Activated CD4-positive, alpha-beta T cell treated with anti-CD3 and anti-CD28 coated beads, Interleukin-2, Interleukin-4, amounts not matched to agents 100 ng/mL and 50 ng/mL, durations not matched to agents 16 hours and 8 hours (primary cell): ENCODE results near the gene MBTPS2.
"Not testable (repeated sequence)": the region's sequence is repeated elsewhere in the genome, so short reads cannot be mapped to it uniquely, and the experiment has no call there.

Experiments
- DNase-seq: peaks from one replicate; pipeline ENCODE4 v3.0.0-alpha.2; 2020; ENCODE audit warnings: low spot score

The MBTPS2 gene

GRCh38 chrX:21856504-21856903 lies 17.1 kb downstream of the MBTPS2 start:
- no peak for DNase-seq

DNA sequence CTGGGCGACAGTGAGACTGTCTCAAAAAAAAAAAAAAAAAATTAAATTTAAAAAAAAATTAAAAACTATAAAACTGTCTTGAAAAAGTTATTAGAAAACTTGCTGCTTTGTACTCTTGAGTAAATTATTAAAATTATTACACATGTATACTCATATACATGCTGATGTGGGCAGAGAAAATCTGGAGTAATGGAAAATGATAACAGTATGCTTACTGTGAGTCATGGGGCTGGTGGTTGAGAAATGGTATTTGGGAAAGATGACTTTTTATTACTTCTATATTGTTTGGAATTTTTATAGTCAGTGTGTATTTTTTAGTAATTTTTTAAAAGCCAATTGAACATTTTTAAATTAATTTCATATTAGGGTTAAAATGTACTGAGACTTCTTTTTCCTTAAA lies 23.8 kb downstream of the MBTPS2 start:
- DNase-seq = no peak

DNA sequence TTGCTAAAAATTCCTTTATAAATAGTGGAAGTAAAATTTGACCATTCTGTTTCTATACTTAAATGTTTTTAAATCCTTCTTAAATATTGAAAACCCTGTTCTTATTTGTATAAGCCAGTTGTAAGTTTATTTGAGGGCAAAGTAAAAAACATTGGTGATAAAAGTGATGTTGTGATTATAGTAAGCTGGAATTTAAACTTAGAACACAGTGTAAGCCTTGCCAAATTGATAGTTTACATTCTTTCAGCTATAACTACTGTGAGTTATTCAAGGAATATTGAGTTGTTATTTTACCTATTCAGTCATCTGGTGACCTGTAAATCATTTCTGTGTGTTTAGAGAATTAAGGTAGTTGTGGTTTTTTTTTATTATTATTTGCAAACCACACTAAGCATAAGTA lies 26.0 kb downstream of the MBTPS2 start:
- DNase-seq = no peak

DNA sequence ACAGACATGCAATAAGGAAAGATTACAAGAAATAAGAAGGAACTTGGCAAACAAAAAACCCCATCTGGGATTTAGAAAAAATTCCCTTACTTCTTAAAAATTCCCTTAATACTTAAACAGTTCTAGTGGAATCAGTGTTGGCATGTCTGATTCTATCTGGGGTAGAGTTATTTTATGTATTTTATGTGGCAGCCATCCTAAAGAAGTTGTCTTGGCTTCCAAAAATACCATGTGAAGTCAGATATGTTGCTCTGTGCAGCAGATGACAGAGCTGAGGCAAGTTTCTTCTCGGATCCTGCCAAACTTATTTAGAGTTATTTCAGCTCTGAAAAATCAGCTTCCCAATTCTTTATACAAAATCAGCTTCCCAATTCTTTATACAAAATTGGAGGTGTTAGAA lies 31.1 kb downstream of the MBTPS2 start:
- no peak for DNase-seq

DNA sequence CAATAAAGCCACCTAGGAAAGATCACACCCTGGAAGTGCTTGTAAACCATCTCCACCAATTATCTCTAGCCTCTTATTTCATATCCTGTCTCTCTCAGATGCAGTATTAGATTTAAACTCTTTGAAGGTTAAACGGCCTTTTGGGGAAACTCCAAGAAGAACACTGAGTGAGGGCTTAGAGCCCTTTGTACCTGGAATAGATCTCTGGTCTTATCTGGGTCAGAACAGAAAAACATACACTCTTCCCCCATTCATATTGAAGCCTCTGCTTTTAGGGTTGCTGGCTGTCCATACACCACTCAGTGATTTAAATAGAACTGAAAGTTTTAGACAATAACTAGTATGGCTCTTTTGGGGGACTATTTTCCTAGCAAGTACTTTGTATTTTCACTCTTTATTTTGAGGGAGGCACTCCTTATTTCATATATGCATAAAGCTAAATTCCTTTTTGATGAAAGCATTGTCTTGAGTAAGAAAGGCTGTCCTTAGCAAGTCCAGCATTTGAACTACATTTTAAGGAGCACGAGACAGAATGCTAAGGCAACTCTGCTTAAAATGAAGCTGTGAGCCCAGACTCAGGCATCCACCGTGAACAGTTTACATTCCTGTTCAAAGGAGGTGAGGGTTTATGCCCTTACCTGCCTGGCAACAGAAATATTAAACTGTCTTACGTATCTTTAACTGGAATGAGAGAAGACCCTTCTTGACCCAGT lies 33.8 kb downstream of the MBTPS2 start:
- DNase-seq = no peak

DNA sequence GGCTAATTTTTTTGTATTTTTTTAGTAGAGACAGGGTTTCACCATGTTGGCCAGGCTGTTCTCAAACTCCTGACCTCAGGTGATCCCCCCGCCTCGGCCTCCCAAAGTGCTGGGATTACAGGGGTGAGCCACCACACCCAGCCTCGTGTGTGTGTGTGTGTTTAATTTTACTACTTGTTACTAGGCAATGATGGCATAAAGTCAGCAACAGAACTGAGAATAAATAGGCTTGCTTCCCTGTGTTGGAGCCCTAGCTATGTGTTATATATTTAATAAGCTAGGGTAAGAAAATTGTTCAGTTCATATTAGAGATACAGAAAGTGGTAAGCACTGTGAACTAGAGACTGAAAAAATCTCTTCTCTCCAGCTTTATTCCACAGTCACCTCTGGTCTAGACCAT lies 34.8 kb downstream of the MBTPS2 start:
- DNase-seq = not testable (repeated sequence)

- no peak for DNase-seq
Measured at GRCh38 chrX:21875013-21875412, 35.6 kb downstream of the MBTPS2 start.

DNA sequence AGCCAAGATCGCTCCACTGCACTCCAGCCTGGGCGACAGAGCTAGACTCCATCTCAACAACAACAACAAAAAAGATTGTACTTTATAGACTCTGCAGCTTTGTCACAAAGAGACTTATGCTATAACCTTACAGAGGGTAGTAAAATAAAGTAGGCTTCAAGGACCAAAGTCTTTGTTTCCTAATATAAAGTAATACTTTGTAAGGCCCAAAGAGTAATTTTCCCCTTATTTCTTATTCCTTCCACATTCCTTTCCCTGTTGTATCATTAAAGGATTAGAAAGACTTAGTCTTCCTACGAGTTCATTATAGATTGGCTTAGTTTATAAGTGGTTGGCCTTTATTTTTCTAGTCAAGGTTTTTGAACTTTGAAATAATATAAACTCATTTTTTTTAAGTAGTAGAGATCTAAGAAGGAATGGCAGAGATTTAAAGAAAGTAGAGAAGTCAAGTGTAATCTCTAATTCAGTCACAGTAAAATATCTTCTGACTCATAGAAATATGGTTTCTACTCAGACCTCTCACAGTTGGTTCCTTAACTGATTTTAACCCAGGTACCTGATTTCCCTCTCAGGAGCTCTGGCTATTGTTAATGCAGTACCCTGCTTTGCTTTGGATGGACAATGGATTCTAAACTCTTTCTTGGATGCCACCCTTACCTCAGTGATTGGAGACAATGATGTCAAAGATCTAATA lies 42.6 kb downstream of the MBTPS2 start:
- DNase-seq = no peak

DNA sequence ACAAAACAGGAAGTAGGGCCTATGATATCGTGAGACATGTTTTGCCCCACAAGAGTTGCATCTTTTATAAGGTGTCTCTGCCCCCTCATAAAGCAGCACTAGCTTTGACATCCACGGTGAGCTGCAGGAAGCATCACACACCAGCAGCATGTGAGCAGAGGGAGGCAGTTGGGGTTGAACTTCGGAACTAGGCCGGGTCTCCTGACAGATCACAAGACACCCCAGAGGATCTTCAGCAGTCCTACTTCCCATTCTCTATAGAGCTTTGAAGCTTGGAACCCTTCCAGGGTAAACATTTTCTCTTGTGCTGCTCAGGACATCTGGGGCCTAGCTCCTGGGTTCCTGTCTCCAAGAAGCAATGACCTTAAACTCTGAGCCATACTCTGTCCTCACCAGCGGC lies 43.8 kb downstream of the MBTPS2 start:
- DNase-seq = no peak

GRCh38 chrX:21885568-21885967 lies 46.2 kb downstream of the MBTPS2 start:
- no peak for DNase-seq

DNA sequence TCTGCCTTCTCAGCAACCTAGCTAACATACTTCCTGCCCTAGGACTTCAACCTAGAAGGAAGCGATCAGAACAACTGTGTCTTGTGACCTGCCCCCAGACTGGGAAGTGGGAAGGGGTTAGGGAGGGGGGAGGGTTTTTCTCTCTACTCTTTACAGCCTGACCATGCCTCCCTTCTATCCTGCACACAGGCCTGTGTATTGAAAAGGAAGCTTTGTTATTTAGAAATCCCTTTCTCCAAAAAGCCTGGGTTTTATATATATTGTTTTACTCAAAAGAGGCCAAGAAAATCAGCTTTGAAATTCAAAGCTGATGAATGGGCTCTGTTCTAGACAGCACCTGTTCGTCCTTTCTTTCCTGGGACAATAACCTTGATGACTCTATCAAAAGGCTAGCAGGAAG lies 65.9 kb downstream of the MBTPS2 start:
- no peak for DNase-seq

DNA sequence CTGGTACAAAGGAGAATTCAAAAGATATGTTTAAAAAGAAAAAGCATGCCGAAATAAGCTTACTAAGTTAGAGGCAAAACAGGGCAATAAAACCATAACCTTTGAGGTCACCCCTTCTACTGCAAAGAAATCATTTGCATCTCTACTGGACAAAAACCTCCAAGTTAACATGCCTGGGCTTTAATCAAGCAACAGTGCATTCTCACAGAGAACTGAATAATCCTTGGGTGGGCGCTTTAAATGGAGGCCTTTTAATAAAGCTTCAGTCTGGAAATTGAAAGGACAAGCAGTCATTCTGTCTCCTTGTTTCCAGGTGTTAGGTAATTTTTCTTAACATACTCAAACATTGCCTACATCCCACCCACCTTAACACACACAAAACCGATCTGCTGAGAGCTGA lies 66.5 kb downstream of the MBTPS2 start:
- no peak for DNase-seq

GRCh38 chrX:21907260-21907659 lies 67.8 kb downstream of the MBTPS2 start:
- DNase-seq = no peak

DNA sequence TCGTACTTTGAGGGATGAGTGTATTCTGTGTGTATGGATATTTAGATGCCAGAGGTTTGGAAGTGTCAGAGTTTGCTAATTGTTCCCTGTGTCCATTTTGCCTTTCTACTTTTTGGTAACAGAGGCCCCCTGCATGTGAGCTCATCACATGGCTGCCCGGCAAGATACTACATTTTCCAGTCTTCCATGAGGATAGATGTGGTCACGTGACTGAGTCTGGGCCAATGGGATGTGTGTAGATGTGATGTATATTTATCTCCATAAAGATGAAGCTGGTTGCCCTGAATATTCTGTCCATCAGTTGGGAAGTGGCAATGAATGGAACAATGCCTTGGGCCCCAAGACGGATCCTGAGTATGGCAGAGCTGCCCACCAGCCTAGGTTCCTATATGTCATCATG lies 72.1 kb downstream of the MBTPS2 start:
- DNase-seq = no peak

GRCh38 chrX:21912220-21912619 lies 72.8 kb downstream of the MBTPS2 start:
- DNase-seq = no peak

DNA sequence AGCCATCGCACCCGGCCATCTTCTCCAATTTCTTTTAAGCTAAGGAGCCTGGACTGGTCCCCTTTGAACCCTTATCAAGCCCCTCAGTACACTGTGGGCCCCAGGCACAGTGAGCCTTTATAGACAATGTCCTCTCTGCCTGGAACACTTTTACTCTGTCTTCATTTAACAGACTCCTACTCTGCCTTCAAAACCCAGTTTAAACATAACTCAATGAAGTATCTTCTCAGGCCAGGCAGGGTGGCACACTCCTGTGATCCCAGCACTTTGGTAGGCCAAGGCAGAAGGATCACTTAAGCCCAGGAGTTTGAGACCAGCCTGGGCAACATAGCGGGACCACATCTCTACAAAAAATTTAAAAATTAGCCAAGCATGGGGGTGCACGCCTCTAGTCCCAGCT lies 73.6 kb downstream of the MBTPS2 start:
- DNase-seq = no peak

GRCh38 chrX:21926116-21926515 lies 86.7 kb downstream of the MBTPS2 start:
- DNase-seq = no peak

DNA sequence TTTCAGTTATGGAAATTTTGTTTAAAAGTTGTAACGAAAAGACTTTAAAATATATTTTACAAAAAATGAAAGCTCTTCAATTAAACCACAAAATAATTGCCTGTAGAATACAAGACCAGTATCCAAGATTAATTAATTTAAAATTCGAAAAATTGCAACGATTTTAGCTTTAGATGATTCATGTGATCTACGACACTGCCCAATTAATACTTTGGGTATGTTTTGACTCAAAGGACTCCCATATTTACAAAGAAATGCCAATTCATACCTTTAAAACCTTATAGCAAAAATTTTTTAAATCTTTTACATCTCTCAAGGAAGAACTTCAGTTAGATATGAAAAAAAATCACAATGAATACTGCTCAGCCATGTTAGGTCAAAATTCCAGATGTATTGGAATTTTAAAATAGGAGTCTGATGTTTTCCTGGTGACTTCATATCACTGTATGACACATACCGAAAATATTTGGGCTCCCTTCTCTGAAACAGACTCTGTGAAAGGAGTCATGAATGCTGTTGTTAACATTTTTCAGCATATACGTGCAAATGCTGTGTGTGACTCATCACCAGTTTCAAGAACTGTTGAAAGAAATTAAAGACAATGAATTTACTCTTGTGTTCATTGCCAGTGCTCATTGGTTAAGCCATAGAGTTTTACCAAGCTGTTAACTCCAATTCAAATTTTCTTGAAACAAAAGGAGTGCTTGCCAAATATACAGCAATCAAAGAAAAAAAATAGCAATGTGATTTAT lies 87.3 kb downstream of the MBTPS2 start:
- peak; percentile 68 for DNase-seq

DNA sequence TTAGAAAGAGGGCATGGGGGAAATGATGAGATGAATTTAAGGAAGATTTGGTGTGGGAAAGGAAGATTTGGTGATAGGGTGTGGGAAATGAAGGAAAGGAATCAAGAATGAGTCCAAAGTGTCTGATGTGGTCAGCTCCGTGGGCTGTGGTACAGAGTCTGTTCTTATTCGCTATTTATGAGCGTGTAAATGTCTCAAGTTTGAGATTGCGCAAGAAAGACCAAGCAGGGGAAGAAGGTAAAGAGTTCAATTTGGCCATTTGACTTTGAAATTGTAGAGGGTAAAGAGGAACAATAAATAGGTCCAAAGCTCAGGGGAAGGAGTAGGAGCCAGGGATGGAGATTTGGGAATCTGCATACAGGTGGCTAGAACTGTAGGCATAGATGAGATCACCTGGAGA lies 89.8 kb downstream of the MBTPS2 start:
- DNase-seq = no peak

DNA sequence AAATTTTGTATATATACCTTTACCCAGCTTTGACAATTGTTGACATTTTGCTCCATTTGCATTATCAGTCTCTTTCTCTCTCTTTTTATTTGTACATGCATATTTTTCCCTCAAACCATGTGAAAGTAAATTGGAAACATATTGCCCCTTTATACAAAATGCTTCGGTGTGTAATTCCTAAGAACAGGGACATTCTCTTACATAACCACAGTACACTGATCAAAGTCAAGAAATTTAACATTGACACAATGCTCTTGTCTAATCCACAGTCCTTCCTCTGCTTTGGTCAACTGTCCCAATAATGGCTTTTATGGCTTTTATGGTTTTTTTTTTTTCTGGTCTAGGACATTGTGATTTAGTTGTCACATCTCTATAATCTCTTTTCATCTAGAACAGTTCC lies 91.6 kb downstream of the MBTPS2 start:
- no peak for DNase-seq

DNA sequence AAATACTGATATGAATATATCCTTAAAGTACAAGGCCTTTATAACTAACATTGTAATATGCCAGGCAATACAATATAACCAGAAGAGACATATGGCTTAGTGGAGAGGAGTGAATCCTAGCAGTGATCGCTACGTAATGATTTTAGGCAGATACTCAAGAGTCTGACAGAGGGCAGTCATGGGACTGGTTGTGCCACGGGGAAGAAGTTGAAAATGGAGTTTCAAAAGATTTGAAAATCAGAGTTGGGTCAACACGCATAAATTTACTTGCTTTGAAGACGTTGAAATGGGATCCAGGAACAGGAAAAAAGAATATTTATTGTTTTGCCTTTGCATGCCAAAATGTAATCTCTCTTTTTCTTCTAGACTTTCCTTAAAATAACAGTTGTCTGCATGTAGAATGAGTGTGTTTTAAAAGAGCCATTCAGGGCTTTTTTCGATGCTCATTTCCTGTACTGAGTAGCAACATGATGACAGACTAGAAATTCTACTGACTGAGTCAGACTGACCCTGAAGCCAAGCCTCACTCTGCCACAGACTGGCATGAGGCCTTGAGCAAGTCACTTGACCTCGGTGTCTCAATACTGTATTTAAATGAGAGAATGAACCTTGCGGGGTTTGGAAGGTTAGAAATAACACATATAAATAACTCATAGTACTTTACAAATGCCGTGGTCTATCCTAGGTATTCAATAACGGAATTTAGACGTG lies 93.0 kb downstream of the MBTPS2 start:
- peak; percentile 44 for DNase-seq

DNA sequence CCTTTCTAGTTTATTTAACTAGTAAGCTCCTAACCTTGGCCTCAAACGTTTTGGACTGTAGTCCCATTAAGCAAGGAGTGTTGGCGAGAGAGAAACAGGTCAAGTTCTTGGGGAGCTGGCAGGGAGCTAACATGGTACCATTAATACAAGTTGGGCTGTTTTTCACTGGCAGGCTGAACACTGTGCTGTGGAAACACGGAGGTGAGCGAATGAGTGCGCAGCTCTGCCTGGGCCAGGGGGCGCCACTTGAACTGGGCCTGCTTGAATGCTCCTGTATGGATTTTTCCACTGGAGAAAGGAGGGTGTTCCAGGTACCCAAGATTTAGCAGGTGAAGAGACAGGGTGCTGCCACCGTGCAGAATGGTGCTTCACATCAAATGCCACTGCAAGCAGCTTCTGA lies 93.7 kb downstream of the MBTPS2 start:
- DNase-seq = no peak

GRCh38 chrX:21934414-21934813 lies 95.0 kb downstream of the MBTPS2 start:
- DNase-seq = no peak
